OCI-LY3 (cell line): ENCODE results near the gene FAM184A.

Experiments
- CTCF ChIP-seq: fragments of 200-600, 300-600 bp; sonication (generic); IDR thresholded peaks from 2 replicates; pipeline ENCODE4 v1.5.1; 2014; ENCODE audit warnings: antibody characterized with exemption, low read length, low read depth
- EZH2phosphoT487 ChIP-seq: fragments of 200-600 bp; shearing (Covaris generic); IDR thresholded peaks from 2 replicates; pipeline ENCODE4 v1.6.1; 2018; ENCODE audit warnings: antibody characterized with exemption, mixed run types, low read depth

GRCh38 chr6:118963003-118963402, 115.5 kb downstream of the FAM184A start:
- TF ChIP-seq CTCF (peak; percentile 34; the same call in 1 of the 2 replicates), EZH2phosphoT487 (no peak)
